Tibial nerve (tissue), 3 donors: ENCODE data around the gene GPR42.

Experiments
- EP300 ChIP-seq, 2 donors: sonication (generic); formaldehyde crosslinking; IDR thresholded peaks; one replicate each; pipeline ENCODE4 v1.6.1; 2017; ENCODE audit warnings: antibody characterized with exemption in 2 of 2, mild to moderate bottlenecking in 1 of 2
- POLR2A ChIP-seq, 2 donors: fragments of 450-650 bp; IDR thresholded peaks; one replicate each; pipeline ENCODE4 v1.6.1; 2017; ENCODE audit warnings: antibody characterized with exemption in 2 of 2, mild to moderate bottlenecking in 2 of 2, moderate library complexity in 2 of 2

GRCh38 chr19:35347930-35348298 lies 23.0 kb upstream of the GPR42 start:
- TF ChIP-seq EP300 (IDR thresholded peaks at IDR 0.05) = no peak
- TF ChIP-seq POLR2A (IDR thresholded peaks at IDR 0.05) = no peak
